ENCODE measurements around the gene FAP.

Gene FAP

GRCh38 chr2:162152147-162152546 is 91.1 kb downstream of the FAP start, which contains the start of gene GCG (continued):
- TF ChIP-seq, protein P1, sequence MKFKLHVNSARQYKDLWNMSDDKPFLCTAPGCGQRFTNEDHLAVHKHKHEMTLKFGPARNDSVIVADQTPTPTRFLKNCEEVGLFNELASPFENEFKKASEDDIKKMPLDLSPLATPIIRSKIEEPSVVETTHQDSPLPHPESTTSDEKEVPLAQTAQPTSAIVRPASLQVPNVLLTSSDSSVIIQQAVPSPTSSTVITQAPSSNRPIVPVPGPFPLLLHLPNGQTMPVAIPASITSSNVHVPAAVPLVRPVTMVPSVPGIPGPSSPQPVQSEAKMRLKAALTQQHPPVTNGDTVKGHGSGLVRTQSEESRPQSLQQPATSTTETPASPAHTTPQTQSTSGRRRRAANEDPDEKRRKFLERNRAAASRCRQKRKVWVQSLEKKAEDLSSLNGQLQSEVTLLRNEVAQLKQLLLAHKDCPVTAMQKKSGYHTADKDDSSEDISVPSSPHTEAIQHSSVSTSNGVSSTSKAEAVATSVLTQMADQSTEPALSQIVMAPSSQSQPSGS (tag by site-specific recombination; IDR thresholded peaks at IDR 0.05; ENCODE audit: low read depth): no peak
- TF ChIP-seq ZNF221 (tag by site-specific recombination; IDR thresholded peaks at IDR 0.05; ENCODE audit: borderline replicate concordance): no peak
- TF ChIP-seq ZNF133 (tag by site-specific recombination; IDR thresholded peaks at IDR 0.05): no peak
- no peak for TF ChIP-seq ZNF394 (tag by site-specific recombination; IDR thresholded peaks at IDR 0.05; ENCODE audit: borderline replicate concordance)

DNA sequence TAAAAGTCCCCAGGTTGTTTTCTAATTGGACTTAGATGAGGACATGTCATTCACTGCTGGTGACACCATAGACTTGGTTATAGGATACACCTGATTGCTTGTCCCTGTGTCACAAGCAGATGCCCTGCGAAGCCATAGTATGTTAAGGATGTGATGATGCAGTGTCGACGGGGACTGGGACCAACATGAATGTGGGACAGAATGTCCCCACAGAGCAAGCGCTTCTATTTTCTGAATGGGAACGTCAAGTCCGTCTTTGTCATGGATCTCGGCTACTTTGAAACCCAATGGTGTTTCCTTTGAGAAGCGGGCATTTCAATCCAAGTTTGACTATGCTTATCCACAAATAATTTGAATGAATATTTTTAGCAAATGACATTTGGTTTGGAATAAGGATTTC is 93.3 kb downstream of the FAP start:
- Histone ChIP-seq H3K9me3 (ENCODE audit: control insufficient read depth, insufficient read depth, low read depth, low read length) (no peaks in the 10 kb centered on the region), H3K4me3 (ENCODE audit: low read depth, low read length) (no peak overlapping the region), H3K36me3 (ENCODE audit: control insufficient read depth in 2 of 2, insufficient read depth in 1 of 2, low read length in 2 of 2) (no peaks in the 10 kb centered on the region), H3K27ac (ENCODE audit: extremely low read depth, low read depth, low read length) (no peak overlapping the region), H3K4me1 (ENCODE audit: control insufficient read depth, insufficient read depth, low read length) (no peaks in the 10 kb centered on the region)
- TF ChIP-seq ZNF146 (tag by site-specific recombination; IDR thresholded peaks at IDR 0.05): no peak
- TF ChIP-seq ZEB2 (tag by site-specific recombination; IDR thresholded peaks at IDR 0.05): no peak
- TF ChIP-seq ZNF423 (tag by site-specific recombination; IDR thresholded peaks at IDR 0.05): no peak
- no peak for TF ChIP-seq ZNF513 (tag by site-specific recombination; IDR thresholded peaks at IDR 0.05)
- TF ChIP-seq ZNF624 (tag by site-specific recombination; IDR thresholded peaks at IDR 0.05): no peak
- no peak for TF ChIP-seq ZNF274 (IDR thresholded peaks at IDR 0.05; ENCODE audit: low read length)
- no peak for TF ChIP-seq ZNF274 (tag by site-specific recombination; IDR thresholded peaks at IDR 0.05; ENCODE audit: borderline replicate concordance)
- no peak for TF ChIP-seq ZNF692 (tag by site-specific recombination; IDR thresholded peaks at IDR 0.05)
- TF ChIP-seq ZNF514 (tag by site-specific recombination; IDR thresholded peaks at IDR 0.05): no peak
- TF ChIP-seq SCRT2 (tag by site-specific recombination; IDR thresholded peaks at IDR 0.05): no peak
- no peak for TF ChIP-seq HIC1 (tag by site-specific recombination; IDR thresholded peaks at IDR 0.05)
- TF ChIP-seq ZNF24 (tag by site-specific recombination; IDR thresholded peaks at IDR 0.05): no peak
- TF ChIP-seq ZBTB11 (tag by site-specific recombination; conservative IDR thresholded peaks at IDR 0.05; ENCODE audit: low read depth): no peak
- TF ChIP-seq SCRT1 (tag by site-specific recombination; IDR thresholded peaks at IDR 0.05; ENCODE audit: borderline replicate concordance): no peak
- no peak for TF ChIP-seq ZNF530 (tag by site-specific recombination; IDR thresholded peaks at IDR 0.05; ENCODE audit: low read depth)
- TF ChIP-seq ZNF292 (tag by site-specific recombination; IDR thresholded peaks at IDR 0.05; ENCODE audit: borderline replicate concordance, low read depth): no peak
- TF ChIP-seq ZNF558 (tag by site-specific recombination; IDR thresholded peaks at IDR 0.05): no peak
- no peak for TF ChIP-seq ZBTB20 (tag by site-specific recombination; IDR thresholded peaks at IDR 0.05)
- no peak for TF ChIP-seq ZNF133 (tag by site-specific recombination; IDR thresholded peaks at IDR 0.05)
- no peak for TF ChIP-seq ZNF341 (tag by site-specific recombination; IDR thresholded peaks at IDR 0.05; ENCODE audit: low read depth)
- TF ChIP-seq OSR2 (tag by site-specific recombination; IDR thresholded peaks at IDR 0.05): no peak
- POLR2A ChIA-PET: no interaction called here
- CTCF ChIA-PET: interaction anchor here (7.3 kb wide), 1 partner anchor 147 kb away, joined by 112 read pairs; no protein-coding TSS in a partner anchor

All from HEK293 (cell line).